ENCODE measurements around the gene WDR82. TPM values are rescaled to one million over a fixed set of nuclear protein-coding genes. Genes with fewer than 3 reads are reported as not detected.
A peak's percentile ranks its signal among the peaks of the same experiment; 100 is the strongest.

Gene WDR82
- total and polyA plus RNA-seq, 2 of the 8 experiments (the other 6 are each of a cell fraction or from before 2014, with no cell fraction given): 33.5 to 82.7 TPM

- H2BK15ac ChIP-seq (ENCODE audit: low read length): no peak overlapping the region
- H3K79me2 ChIP-seq (ENCODE audit: control insufficient read depth in 1 of 2, insufficient read depth in 2 of 2, low read length in 2 of 2): peaks cover 0 to 15% of the 10 kb centered on the region in 2 experiments; a peak in 2 of 4 replicates
- no peak overlapping the region for H2BK20ac ChIP-seq (ENCODE audit: low read length)
- no peak overlapping the region for H2BK120ac ChIP-seq (replicated peaks; ENCODE audit: low read depth, low read length)
- no peak overlapping the region for H2AK5ac ChIP-seq (ENCODE audit: low read depth, low read length)
- ChIA-PET CTCF (ENCODE audit: partially characterized antibody) (interaction anchor here (0.6 to 14.4 kb wide), 16 partner anchors 8 to 283 kb away, joined by 3 to 336 read pairs (median 5); partner anchors contain the start of genes PPM1M, TLR9 and WDR82), POLR2A (ENCODE audit: partially characterized antibody) (interaction anchor here (0.9 to 6.5 kb wide), 8 partner anchors 9 to 245 kb away, joined by 3 to 69 read pairs (median 4); partner anchors contain the start of genes PPM1M, TLR9 and WDR82)
- peaks cover 4 to 9% of the 10 kb centered on the region in 2 experiments for H4K20me1 ChIP-seq (replicated peaks in 1 of 2; ENCODE audit: control insufficient read depth in 1 of 2, insufficient read depth in 2 of 2, low read length in 2 of 2)
- FAIRE-seq (no peak), DNase-seq (ENCODE audit: low read depth in 1 of 2, low spot score in 2 of 2) (peak in 1 of 2 experiments; percentile 40)
- WGBS, 2 experiments (ENCODE audit: extremely low coverage in 1 of 2, insufficient coverage in 1 of 2, insufficient read length in 1 of 2, insufficient replicate concordance in 2 of 2, low coverage in 1 of 2, low lambda C conversion rate in 2 of 2, missing lambda C conversion rate in 1 of 2): 85% methylated on average over 5 of the region's 5 CpGs; no CpG with 5 or more reads in 1 of the 2 experiments
- no peak overlapping the region for H2BK12ac ChIP-seq (ENCODE audit: low read depth, low read length)
- no peak overlapping the region for H2AFZ ChIP-seq (ENCODE audit: low read length)
- H3K79me1 ChIP-seq (ENCODE audit: low read depth, low read length): peaks cover 15% of the 10 kb centered on the region
- no peaks in the 10 kb centered on the region for H3K9me3 ChIP-seq (ENCODE audit: insufficient read depth in 2 of 2, low read depth in 1 of 2, low read length in 1 of 2)
- no peak overlapping the region for H4K5ac ChIP-seq (ENCODE audit: insufficient read length, low read depth, low read length)
- H3K4me2 ChIP-seq (ENCODE audit: insufficient read depth in 1 of 2, low read depth in 2 of 2, low read length in 2 of 2): peak overlapping the region; percentile 78 to 98; a peak in 3 of 4 replicates
- no peak overlapping the region for H3K56ac ChIP-seq (replicated peaks; ENCODE audit: insufficient read length, low read depth, low read length)
- peak overlapping the region; percentile 44 for H3K4ac ChIP-seq (replicated peaks; ENCODE audit: insufficient read length, low read depth, low read length)
- H4K91ac ChIP-seq (replicated peaks; ENCODE audit: insufficient read length, low read length): no peak overlapping the region
- H3K27ac ChIP-seq (ENCODE audit: low read depth, low read length): peak overlapping the region; percentile 7; the same call in 1 of the 2 replicates
- peak overlapping the region in 1 of 4 experiments; percentile 89; a peak in 1 of 8 replicates for H3K4me3 ChIP-seq (ENCODE audit: extremely low read depth in 1 of 4, insufficient read depth in 2 of 4, low read depth in 3 of 4, low read length in 4 of 4)
- no peak overlapping the region for H3K9ac ChIP-seq (replicated peaks in 1 of 4; ENCODE audit: extremely low read depth in 1 of 4, low read depth in 3 of 4, low read length in 3 of 4)
- H3K27me3 ChIP-seq (replicated peaks in 1 of 4; ENCODE audit: control insufficient read depth in 3 of 4, extremely low read depth in 1 of 4, insufficient read depth in 3 of 4, low read length in 3 of 4): no peaks in the 10 kb centered on the region
- H4K8ac ChIP-seq (ENCODE audit: extremely low read depth, insufficient read depth, low read length): no peak overlapping the region
- H3K36me3 ChIP-seq (ENCODE audit: control insufficient read depth in 2 of 4, insufficient read depth in 4 of 4, low read length in 3 of 4): no peaks in the 10 kb centered on the region
- no peak overlapping the region for H3K23ac ChIP-seq (ENCODE audit: insufficient read length)
- H2BK5ac ChIP-seq (ENCODE audit: low read depth, low read length): peak overlapping the region; percentile 68; the same call in 1 of the 2 replicates
- peaks cover 15 to 42% (median 28%) of the 10 kb centered on the region in 4 experiments for H3K4me1 ChIP-seq (replicated peaks in 1 of 4; ENCODE audit: control insufficient read depth in 3 of 4, insufficient read depth in 4 of 4, low read length in 3 of 4)
- H3K14ac ChIP-seq (ENCODE audit: insufficient read length): no peak overlapping the region
- peaks cover 9% of the 10 kb centered on the region for H3K23me2 ChIP-seq (ENCODE audit: low read depth, low read length)
- H3K18ac ChIP-seq (ENCODE audit: extremely low read depth, low read length): no peak overlapping the region
- TF ChIP-seq CHD1 (IDR thresholded peaks at IDR 0.05; ENCODE audit: low read depth, low read length): no peak
- TF ChIP-seq YY1 (IDR thresholded peaks at IDR 0.05; ENCODE audit: low read depth, low read length): no peak
- no peak for TF ChIP-seq HDAC2 (IDR thresholded peaks at IDR 0.05; ENCODE audit: borderline replicate concordance in 1 of 2, low read depth in 2 of 2, low read length in 2 of 2)
- TF ChIP-seq NANOG (IDR thresholded peaks at IDR 0.05; ENCODE audit: insufficient read depth, low read depth, low read length, poor library complexity, severe bottlenecking): no peak
- no peak for TF ChIP-seq ASH2L (IDR thresholded peaks at IDR 0.05; ENCODE audit: low read length)
- TF ChIP-seq CHD2 (IDR thresholded peaks at IDR 0.05; ENCODE audit: low read length): no peak
- no peak for TF ChIP-seq SRF (IDR thresholded peaks at IDR 0.05; ENCODE audit: low read depth, low read length)
- no peak for TF ChIP-seq EZH2 (IDR thresholded peaks at IDR 0.05; ENCODE audit: low read depth, low read length, severe bottlenecking)
- TF ChIP-seq CTBP2 (IDR thresholded peaks at IDR 0.05; ENCODE audit: borderline replicate concordance, insufficient read depth, insufficient read length, low read length): no peak
- no peak for TF ChIP-seq SP4 (IDR thresholded peaks at IDR 0.05; ENCODE audit: low read length)
- TF ChIP-seq RNF2 (IDR thresholded peaks at IDR 0.05; ENCODE audit: borderline replicate concordance, low read depth, low read length, missing control alignments, poor library complexity, severe bottlenecking): no peak
- no peak for TF ChIP-seq RXRA (IDR thresholded peaks at IDR 0.05; ENCODE audit: insufficient read depth, low read depth, low read length)
These were observed 42.0 kb downstream of the WDR82 start for GRCh38 chr3:52236424-52236886.
